NCI-H748 (cell line): Measurements from ENCODE around the gene PODXL2.
"Not testable (repeated sequence)": the region's sequence is repeated elsewhere in the genome, so short reads cannot be mapped to it uniquely, and the experiment has no call there.

ENCODE experiments used
- DNase-seq: peaks from one replicate; lab custom pipeline; 2025; ENCODE audit not compliant: unreplicated experiment; lab: John Stamatoyannopoulos, UW

Gene PODXL2

GRCh38 chr3:127604546-127605165 is 24.3 kb upstream of the PODXL2 start:
- no peak for DNase-seq

- DNase-seq = not testable (repeated sequence)
These were observed 23.4 kb upstream of the PODXL2 start for GRCh38 chr3:127605547-127605946.

GRCh38 chr3:127606086-127606805 is 22.7 kb upstream of the PODXL2 start:
- no peak for DNase-seq

GRCh38 chr3:127606981-127607595 is 21.9 kb upstream of the PODXL2 start:
- DNase-seq = no peak

- no peak for DNase-seq
These were observed 21.2 kb upstream of the PODXL2 start for GRCh38 chr3:127607675-127608361.

GRCh38 chr3:127608362-127608718 is 20.6 kb upstream of the PODXL2 start:
- DNase-seq = no peak

- DNase-seq = no peak
These were observed 18.9 kb upstream of the PODXL2 start for GRCh38 chr3:127610105-127610504.

- DNase-seq = no peak
These were observed 17.7 kb upstream of the PODXL2 start for GRCh38 chr3:127611251-127611650.

GRCh38 chr3:127612966-127613365 is 16.0 kb upstream of the PODXL2 start:
- no peak for DNase-seq

- DNase-seq = no peak
These were observed 15.6 kb upstream of the PODXL2 start for GRCh38 chr3:127613406-127613805.

GRCh38 chr3:127614928-127615589 is 13.9 kb upstream of the PODXL2 start:
- DNase-seq = no peak

GRCh38 chr3:127615631-127616305 is 13.2 kb upstream of the PODXL2 start:
- DNase-seq = no peak

GRCh38 chr3:127616836-127617605 is 12.0 kb upstream of the PODXL2 start:
- no peak for DNase-seq

GRCh38 chr3:127618891-127619290 is 10.1 kb upstream of the PODXL2 start:
- DNase-seq = no peak

GRCh38 chr3:127620637-127621375 is 8.2 kb upstream of the PODXL2 start:
- no peak for DNase-seq

- no peak for DNase-seq
These were observed 7.0 kb upstream of the PODXL2 start for GRCh38 chr3:127622031-127622430.

- DNase-seq = no peak
These were observed 6.0 kb upstream of the PODXL2 start for GRCh38 chr3:127622772-127623576.

- no peak for DNase-seq
These were observed 4.9 kb upstream of the PODXL2 start for GRCh38 chr3:127624063-127624462.

GRCh38 chr3:127625821-127626220 is 3.2 kb upstream of the PODXL2 start:
- DNase-seq = no peak
